GM18505 (cell line): ENCODE measurements around the gene RBM20.
"Not testable (repeated sequence)": the region's sequence is repeated elsewhere in the genome, so short reads cannot be mapped to it uniquely, and the experiment has no call there.

Source experiments
- ATAC-seq: cut with Tn5 transposase; IDR thresholded peaks from one replicate; pipeline ENCODE4 v1.9.1; 2021; ENCODE audit not compliant: unreplicated experiment
- POLR2A ChIP-seq: IDR thresholded peaks from 4 replicates; pipeline ENCODE4 v1.6.1; 2011; ENCODE audit warnings: borderline replicate concordance; ENCODE audit not compliant: insufficient read depth, insufficient read length; ENCODE audit errors: extremely low read depth

Gene RBM20

GRCh38 chr10:110643653-110644597, at the start of gene RBM20:
Gene RBM20, plus strand, starts transcription at chr10:110644336. Its CDS starts 119 bp downstream, at chr10:110644455.
- TF ChIP-seq POLR2A, result no peak
- ATAC-seq, result peak; percentile 43

- ATAC-seq, result no peak
- no peak for TF ChIP-seq POLR2A
These were observed 46.7 kb upstream of the RBM20 start for GRCh38 chr10:110597476-110597875.

DNA sequence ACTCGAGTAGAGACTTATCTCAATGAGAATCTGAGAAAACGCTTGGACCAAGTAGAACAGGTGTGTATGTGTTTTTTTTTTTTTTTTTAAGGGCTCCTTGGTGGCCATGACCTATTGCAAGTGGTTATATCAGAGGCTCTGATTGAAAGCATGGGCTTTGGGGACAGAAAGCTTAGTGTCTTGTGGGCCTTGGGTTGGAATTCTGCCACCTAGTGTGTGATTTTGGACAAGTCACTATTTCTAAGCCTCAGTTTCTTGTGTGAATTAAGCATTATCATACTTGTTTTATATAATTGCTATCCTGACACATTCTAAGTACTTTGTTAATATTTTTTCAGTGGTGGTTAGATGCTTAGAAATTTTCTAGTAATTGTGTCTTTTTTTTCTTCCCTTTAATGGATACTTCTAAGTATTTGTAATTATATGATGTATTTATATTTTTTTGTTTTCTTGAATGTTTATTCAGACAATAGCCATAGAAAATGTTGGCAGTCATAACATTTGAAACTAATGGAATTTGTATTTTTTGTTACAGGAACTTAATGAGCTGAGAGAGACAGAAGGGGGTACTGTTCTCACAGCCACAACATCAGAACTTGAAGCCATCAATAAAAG, 43.5 kb upstream of the RBM20 start:
- no peak for ATAC-seq
- no peak for TF ChIP-seq POLR2A

GRCh38 chr10:110601581-110601980, 42.6 kb upstream of the RBM20 start:
- TF ChIP-seq POLR2A, result no peak
- ATAC-seq, result no peak

DNA sequence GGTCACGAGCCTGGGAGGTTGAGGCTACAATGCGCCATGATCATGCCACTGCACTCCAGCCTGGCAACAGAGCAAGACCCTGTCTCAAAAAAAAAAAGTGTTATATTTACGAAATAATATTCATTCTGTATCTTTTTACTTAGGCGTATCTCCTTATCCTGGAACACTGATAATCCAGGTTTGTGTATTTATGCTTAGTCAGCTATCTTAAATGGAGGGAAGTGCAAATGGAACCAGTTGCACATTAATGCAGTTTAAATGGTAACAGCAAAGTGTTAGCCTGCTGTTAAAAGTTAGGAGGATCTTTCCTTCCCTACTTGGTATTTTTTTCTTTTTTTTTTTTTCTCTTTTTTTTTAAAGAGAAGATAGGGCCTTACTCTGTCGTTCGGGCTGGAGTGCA, 36.0 kb upstream of the RBM20 start:
- no peak for TF ChIP-seq POLR2A
- ATAC-seq, result no peak

DNA sequence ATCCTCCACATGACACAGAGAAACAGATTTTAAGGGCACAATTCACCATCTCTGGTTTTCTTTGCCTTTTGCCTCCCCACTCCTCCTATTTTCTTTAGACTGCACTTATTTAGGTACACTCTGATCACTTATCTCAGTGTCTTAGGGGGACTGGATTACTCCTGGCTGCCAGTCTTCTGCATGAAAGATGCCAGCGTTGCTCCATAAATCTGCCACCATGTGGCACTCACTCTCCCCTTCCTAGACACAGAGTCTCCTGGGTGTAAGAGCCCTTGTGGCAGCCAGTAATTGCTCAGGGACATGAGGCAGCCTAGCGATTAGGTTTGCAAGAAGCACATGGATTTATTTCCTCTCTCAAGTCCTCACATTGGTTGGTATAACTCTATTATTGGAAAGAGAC, 34.5 kb upstream of the RBM20 start:
- no peak for ATAC-seq
- no peak for TF ChIP-seq POLR2A

DNA sequence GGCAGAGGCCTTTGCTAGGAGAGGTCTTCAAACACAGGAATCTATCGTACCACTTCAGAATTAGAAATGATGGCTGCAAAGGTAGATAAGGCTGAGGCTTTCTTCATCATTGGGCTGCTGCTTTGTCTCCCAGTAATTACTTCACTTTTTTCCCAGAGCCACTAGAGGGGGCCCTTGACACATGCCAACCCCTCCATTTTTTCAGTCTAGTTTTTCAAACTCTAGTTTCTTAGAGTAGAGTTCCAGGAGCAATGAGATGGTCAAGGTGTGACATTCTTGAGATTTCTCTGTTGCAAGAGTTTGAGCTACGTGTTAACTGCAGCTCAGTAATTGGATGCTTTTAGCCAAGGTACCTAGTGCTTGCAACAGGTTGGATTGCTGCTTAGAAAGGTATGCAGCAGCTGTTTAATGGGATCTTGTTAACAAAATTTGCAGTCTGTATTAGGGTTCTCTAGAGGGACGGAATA, 33.8 kb upstream of the RBM20 start:
- TF ChIP-seq POLR2A, result no peak
- ATAC-seq, result no peak

DNA sequence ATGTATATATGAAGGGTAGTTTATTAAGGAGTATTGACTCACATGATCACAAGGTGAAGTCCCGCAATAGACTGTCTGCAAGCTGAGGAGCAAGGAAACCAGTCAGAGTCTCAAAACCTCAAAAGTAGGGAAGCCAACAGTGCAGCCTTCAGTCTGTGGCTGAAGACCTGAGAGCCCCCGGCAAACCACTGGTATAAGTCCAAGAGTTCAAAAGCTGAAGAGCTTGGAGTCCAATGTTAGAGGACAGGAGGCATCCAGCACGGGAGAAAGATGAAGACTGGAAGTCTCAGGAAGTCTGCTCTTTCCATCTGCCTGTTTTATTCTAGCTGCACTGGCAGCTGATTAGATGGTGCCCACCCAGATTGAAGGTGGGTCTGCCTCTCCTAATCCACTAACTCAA, 33.4 kb upstream of the RBM20 start:
- ATAC-seq, result not testable (repeated sequence)

GRCh38 chr10:110612087-110612486, 32.0 kb upstream of the RBM20 start:
- ATAC-seq, result no peak
- TF ChIP-seq POLR2A, result no peak

GRCh38 chr10:110612629-110613028, 31.5 kb upstream of the RBM20 start:
- no peak for ATAC-seq
- TF ChIP-seq POLR2A, result no peak

DNA sequence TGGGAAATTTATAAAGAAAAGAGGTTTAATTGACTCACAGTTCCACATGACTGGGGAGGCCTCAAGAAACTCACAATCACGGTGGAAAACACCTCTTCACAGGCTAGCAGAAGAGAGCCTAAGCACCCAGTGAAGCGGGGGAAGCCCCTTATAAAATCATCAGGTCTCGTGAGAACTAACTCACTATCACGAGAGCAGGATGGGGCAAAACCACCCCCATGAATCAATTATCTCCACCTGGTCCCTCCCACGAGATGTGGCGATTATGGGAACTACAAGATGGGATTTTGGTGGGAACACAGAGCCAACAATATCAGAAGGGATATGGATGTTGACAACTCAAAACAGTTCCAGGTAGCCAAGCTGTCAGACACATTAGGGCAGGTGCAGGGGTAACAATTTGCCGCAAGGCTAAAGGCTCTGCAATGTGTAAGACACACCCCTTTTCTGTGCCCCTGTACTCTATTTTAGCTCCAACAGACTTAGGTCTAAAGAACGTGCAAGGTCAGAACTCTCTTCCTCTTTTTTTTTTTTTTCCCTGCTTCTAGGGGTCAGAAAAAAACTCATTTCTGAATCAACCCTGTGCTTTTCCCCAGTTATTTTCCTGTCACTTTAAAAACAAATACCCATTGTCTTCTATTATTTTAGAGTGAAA, 30.7 kb upstream of the RBM20 start:
- ATAC-seq, result peak; percentile 20
- no peak for TF ChIP-seq POLR2A

- no peak for TF ChIP-seq POLR2A
- ATAC-seq, result peak; percentile 44
These were observed 30.1 kb upstream of the RBM20 start for GRCh38 chr10:110613996-110614495.

DNA sequence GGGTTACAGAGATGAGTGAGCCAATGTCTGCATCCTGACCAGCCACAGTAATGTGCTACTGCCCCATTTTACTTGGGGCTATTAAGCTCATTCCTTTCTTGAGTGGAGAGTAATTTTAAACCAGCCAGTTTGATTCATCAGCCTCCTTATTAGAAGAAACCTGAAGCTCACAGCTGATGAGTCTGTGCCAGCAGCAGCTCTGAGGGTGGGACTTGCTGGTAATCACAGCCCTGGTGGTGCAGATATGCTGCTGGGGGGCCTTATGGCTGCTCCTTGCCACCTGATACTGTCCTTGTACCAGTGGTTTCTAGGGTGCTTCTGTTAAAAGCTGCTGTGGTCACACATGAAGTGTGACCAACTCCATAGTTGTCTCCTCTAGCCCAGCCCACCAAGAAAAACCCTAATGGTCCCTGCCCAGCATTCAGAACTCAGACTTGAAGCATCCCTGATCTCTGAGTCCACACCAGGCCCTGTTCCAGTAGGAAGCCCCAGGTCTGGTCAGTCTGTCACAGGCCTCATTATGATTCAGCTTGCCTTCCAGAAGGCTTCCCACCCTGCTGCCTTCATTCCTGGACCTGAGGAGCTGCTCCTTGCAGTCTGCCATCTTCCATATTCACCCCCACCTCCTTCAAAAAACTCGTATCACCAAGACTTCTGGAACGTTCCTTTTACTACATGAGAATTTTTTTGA, 28.9 kb upstream of the RBM20 start:
- ATAC-seq, result no peak
- TF ChIP-seq POLR2A, result no peak
